Fibroblast of villous mesenchyme (primary cell): ENCODE data around the gene P2RY6. TPM values are rescaled to one million over a fixed set of nuclear protein-coding genes. Genes with fewer than 3 reads are reported as not detected.
A peak's percentile ranks its signal among the peaks of the same experiment; 100 is the strongest.

Experiments used
- DNase-seq: peaks from one replicate; pipeline ENCODE4 v3.0.0-alpha.2; 2010; ENCODE audit warnings: low read depth
- H3K4me3 ChIP-seq: 2 replicates; pipeline ENCODE4 v1.5.1; 2011; ENCODE audit warnings: low read depth, mild to moderate bottlenecking, low read length
- CTCF ChIP-seq: IDR thresholded peaks from 2 replicates; pipeline ENCODE4 v1.5.1; 2012; ENCODE audit warnings: low read depth, mild to moderate bottlenecking, low read length; ENCODE audit not compliant: insufficient read depth
- total RNA-seq: library from RNA; depleted of rRNA; stranded (reverse); fragments of >200 nt; gene quantifications from 2 replicates; pipeline ENCODE4 v1.2.3, GENCODE V29; 2012

P2RY6 gene
- total RNA-seq, 1 donor, result not detected

- TF ChIP-seq CTCF, result no peak
- no peak overlapping the region for H3K4me3 ChIP-seq
- peak; percentile 32 for DNase-seq
These were observed 34.5 kb upstream of the P2RY6 start for GRCh38 chr11:73237471-73238290.

GRCh38 chr11:73239111-73239521 is 33.0 kb upstream of the P2RY6 start:
- TF ChIP-seq CTCF, result no peak
- H3K4me3 ChIP-seq, result no peak overlapping the region
- no peak for DNase-seq

GRCh38 chr11:73239571-73240189 is 32.5 kb upstream of the P2RY6 start:
- no peak for TF ChIP-seq CTCF
- no peak for DNase-seq
- H3K4me3 ChIP-seq, result no peak overlapping the region

- peak; percentile 41 for DNase-seq
- no peak overlapping the region for H3K4me3 ChIP-seq
- TF ChIP-seq CTCF, result no peak
These were observed 31.9 kb upstream of the P2RY6 start for GRCh38 chr11:73240190-73240781.

GRCh38 chr11:73241300-73241699 is 30.8 kb upstream of the P2RY6 start:
- H3K4me3 ChIP-seq, result no peak overlapping the region
- TF ChIP-seq CTCF, result no peak
- no peak for DNase-seq

- peak; percentile 86 for TF ChIP-seq CTCF
- H3K4me3 ChIP-seq, result peak overlapping the region; percentile 27
- peak; percentile 61 for DNase-seq
These were observed 29.7 kb upstream of the P2RY6 start for GRCh38 chr11:73242251-73243092.
